ENCODE results near the gene OR51D1. TPM values are rescaled to one million over a fixed set of nuclear protein-coding genes. Genes with fewer than 3 reads are reported as not detected.

The OR51D1 gene
- total and polyA plus RNA-seq, 2 of the 8 experiments (the other 6 are each of a cell fraction or from before 2014, with no cell fraction given): not detected

DNA sequence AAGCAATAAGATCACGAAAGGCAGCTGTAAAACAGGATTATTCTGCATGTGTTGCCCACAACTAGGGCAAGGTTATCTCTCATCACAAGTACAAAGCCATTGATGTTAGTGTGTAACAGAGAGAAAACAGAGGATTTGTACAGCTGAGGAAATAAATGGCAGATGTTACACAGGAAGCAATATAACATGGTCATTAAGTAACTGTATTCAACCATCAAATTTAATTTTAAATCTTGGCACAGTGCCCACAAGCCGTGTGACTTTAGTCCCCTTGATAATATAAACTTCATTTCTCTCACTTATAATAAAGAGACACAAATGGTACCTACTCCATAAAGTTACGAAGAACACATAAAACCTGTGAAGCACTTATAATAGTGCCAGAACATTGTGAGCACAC, 43.1 kb downstream of the OR51D1 start:
- Histone ChIP-seq H4K8ac (ENCODE audit: extremely low read depth, insufficient read depth, low read length) (no peak overlapping the region), H3K23ac (ENCODE audit: insufficient read length) (no peak overlapping the region), H2BK20ac (ENCODE audit: low read length) (no peak overlapping the region), H3K14ac (ENCODE audit: insufficient read length) (no peak overlapping the region), H3K27ac (ENCODE audit: low read depth, low read length) (no peak overlapping the region), H3K56ac (replicated peaks; ENCODE audit: insufficient read length, low read depth, low read length) (no peak overlapping the region), H3K9me3 (ENCODE audit: insufficient read depth in 2 of 2, low read depth in 1 of 2, low read length in 1 of 2) (no peaks in the 10 kb centered on the region), H2BK5ac (ENCODE audit: low read depth, low read length) (no peak overlapping the region), H3K4ac (replicated peaks; ENCODE audit: insufficient read length, low read depth, low read length) (no peak overlapping the region), H3K18ac (ENCODE audit: extremely low read depth, low read length) (no peak overlapping the region), H3K4me1 (replicated peaks in 1 of 4; ENCODE audit: control insufficient read depth in 3 of 4, insufficient read depth in 4 of 4, low read length in 3 of 4) (no peaks in the 10 kb centered on the region), H2BK12ac (ENCODE audit: low read depth, low read length) (no peak overlapping the region), H2AFZ (ENCODE audit: low read length) (no peak overlapping the region), H3K79me1 (ENCODE audit: low read depth, low read length) (no peaks in the 10 kb centered on the region), H3K4me3 (ENCODE audit: extremely low read depth in 1 of 4, insufficient read depth in 2 of 4, low read depth in 3 of 4, low read length in 4 of 4) (no peak overlapping the region), H2BK15ac (ENCODE audit: low read length) (no peak overlapping the region), H4K5ac (ENCODE audit: insufficient read length, low read depth, low read length) (no peak overlapping the region), H3K23me2 (ENCODE audit: low read depth, low read length) (no peaks in the 10 kb centered on the region), H4K91ac (replicated peaks; ENCODE audit: insufficient read length, low read length) (no peak overlapping the region), H3K27me3 (replicated peaks in 1 of 4; ENCODE audit: control insufficient read depth in 3 of 4, extremely low read depth in 1 of 4, insufficient read depth in 3 of 4, low read length in 3 of 4) (no peaks in the 10 kb centered on the region), H3K79me2 (ENCODE audit: control insufficient read depth in 1 of 2, insufficient read depth in 2 of 2, low read length in 2 of 2) (no peaks in the 10 kb centered on the region), H4K20me1 (replicated peaks in 1 of 2; ENCODE audit: control insufficient read depth in 1 of 2, insufficient read depth in 2 of 2, low read length in 2 of 2) (no peaks in the 10 kb centered on the region), H3K36me3 (ENCODE audit: control insufficient read depth in 2 of 4, insufficient read depth in 4 of 4, low read length in 3 of 4) (no peaks in the 10 kb centered on the region), H2BK120ac (replicated peaks; ENCODE audit: low read depth, low read length) (no peak overlapping the region), H2AK5ac (ENCODE audit: low read depth, low read length) (no peak overlapping the region), H3K9ac (replicated peaks in 1 of 4; ENCODE audit: extremely low read depth in 1 of 4, low read depth in 3 of 4, low read length in 3 of 4) (no peak overlapping the region), H3K4me2 (ENCODE audit: insufficient read depth in 1 of 2, low read depth in 2 of 2, low read length in 2 of 2) (no peak overlapping the region)
- DNase-seq (ENCODE audit: low read depth in 1 of 2, low spot score in 2 of 2): no peak
- ChIA-PET POLR2A (ENCODE audit: partially characterized antibody) (no interaction called here), CTCF (ENCODE audit: partially characterized antibody) (interaction anchor here (1.0 to 2.3 kb wide), 2 partner anchors 43 to 168 kb away, joined by 3 to 5 read pairs; partner anchors contain the start of genes OR51D1 and OR51S1)
- FAIRE-seq: no peak
- WGBS, 2 experiments (ENCODE audit: extremely low coverage in 1 of 2, insufficient coverage in 1 of 2, insufficient read length in 1 of 2, insufficient replicate concordance in 2 of 2, low coverage in 1 of 2, low lambda C conversion rate in 2 of 2, missing lambda C conversion rate in 1 of 2): 88% methylated on average over 3 of the region's 3 CpGs; no CpG with 5 or more reads in 1 of the 2 experiments
- TF ChIP-seq POLR2AphosphoS5 (IDR thresholded peaks at IDR 0.05; ENCODE audit: low read depth, low read length): no peak
- no peak for TF ChIP-seq TAF1 (IDR thresholded peaks at IDR 0.05; ENCODE audit: low read depth, low read length)
- no peak for TF ChIP-seq EZH2 (IDR thresholded peaks at IDR 0.05; ENCODE audit: low read depth, low read length, severe bottlenecking)
- no peak for TF ChIP-seq NRF1 (IDR thresholded peaks at IDR 0.05; ENCODE audit: low read depth, low read length)
- TF ChIP-seq POU5F1 (IDR thresholded peaks at IDR 0.05; ENCODE audit: low read depth, low read length): no peak
- no peak for TF ChIP-seq SIN3A (conservative IDR thresholded peaks at IDR 0.05 in 1 of 2, IDR thresholded peaks at IDR 0.05 in 1 of 2; ENCODE audit: low read depth in 1 of 2, low read length in 2 of 2)
- no peak for TF ChIP-seq SIX5 (IDR thresholded peaks at IDR 0.05; ENCODE audit: low read depth, low read length)
- TF ChIP-seq GTF2F1 (IDR thresholded peaks at IDR 0.05; ENCODE audit: borderline replicate concordance, low read depth, low read length): no peak
- TF ChIP-seq FOSL1 (IDR thresholded peaks at IDR 0.05; ENCODE audit: insufficient read depth, low read depth, low read length): no peak
- no peak for TF ChIP-seq BACH1 (IDR thresholded peaks at IDR 0.05; ENCODE audit: low read length)
- TF ChIP-seq SP2 (IDR thresholded peaks at IDR 0.05; ENCODE audit: low read length): no peak
- no peak for TF ChIP-seq GABPA (IDR thresholded peaks at IDR 0.05; ENCODE audit: borderline replicate concordance, insufficient read depth, low read length)
- TF ChIP-seq, protein P1, sequence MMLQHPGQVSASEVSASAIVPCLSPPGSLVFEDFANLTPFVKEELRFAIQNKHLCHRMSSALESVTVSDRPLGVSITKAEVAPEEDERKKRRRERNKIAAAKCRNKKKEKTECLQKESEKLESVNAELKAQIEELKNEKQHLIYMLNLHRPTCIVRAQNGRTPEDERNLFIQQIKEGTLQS (IDR thresholded peaks at IDR 0.05; ENCODE audit: insufficient read depth, low read depth, low read length): no peak
- TF ChIP-seq ZNF274 (IDR thresholded peaks at IDR 0.05; ENCODE audit: borderline replicate concordance, extremely low read depth, low read length): no peak
- TF ChIP-seq CHD1 (IDR thresholded peaks at IDR 0.05; ENCODE audit: low read depth, low read length): no peak
